Activated CD8-positive, alpha-beta memory T cell treated with anti-CD3 and anti-CD28 coated beads for 36 hours (primary cell): ENCODE measurements around the gene CCDC141. TPM values are rescaled to one million over a fixed set of nuclear protein-coding genes. Genes with fewer than 3 reads are reported as not detected.

Source experiments
- CTCF ChIA-PET: fragments of 350-600 bp; sonication (Branson Sonifier 250); formaldehyde crosslinking; loops from one replicate; lab custom pipeline; 2021; ENCODE audit warnings: antibody characterized with exemption; lab: Charles Lee
- POLR2A ChIA-PET: fragments of 350-600 bp; sonication (Branson Sonifier 250); formaldehyde crosslinking; loops from one replicate; lab custom pipeline; 2021; ENCODE audit warnings: antibody characterized with exemption; lab: Charles Lee
- total RNA-seq, 2 experiments: library from RNA; stranded (reverse); gene quantifications; one replicate each; pipeline ENCODE4 v1.2.3, GENCODE V29; 2021

The CCDC141 gene
- total RNA-seq, 2 experiments from 2014 or later = 1.1 to 1.5 TPM

DNA sequence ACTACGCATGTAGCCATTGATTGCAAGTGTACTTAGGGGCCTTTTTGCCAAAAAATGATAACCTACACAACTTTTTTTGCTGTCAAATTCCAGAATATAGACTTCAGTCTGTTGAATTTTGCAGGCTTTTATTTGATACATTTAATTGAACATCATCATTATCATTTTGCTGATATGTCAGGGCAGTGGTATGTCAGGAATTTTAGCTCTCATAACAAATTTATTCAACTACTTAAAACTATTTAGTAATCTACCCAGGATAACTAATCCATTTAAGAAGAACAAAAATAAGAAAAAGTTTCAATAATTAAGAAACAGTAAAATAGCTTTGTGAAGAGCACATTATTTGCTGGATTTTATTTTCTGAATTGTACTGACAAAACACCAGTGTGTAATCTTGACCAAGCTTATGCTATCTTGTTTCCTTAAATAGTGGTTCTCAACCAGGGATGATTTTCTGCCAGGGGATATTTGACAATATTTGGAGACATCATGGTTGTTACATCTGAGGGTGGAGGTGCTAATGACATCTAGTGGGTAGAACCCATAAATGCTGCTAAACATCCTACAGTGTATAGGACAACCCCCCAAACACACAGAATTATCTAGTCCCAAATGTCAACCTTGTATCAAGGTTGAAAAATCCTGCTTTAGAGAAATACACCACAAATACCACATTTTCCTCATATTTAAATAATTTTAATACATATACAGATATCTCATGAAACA lies 230.6 kb downstream of the CCDC141 start:
- POLR2A ChIA-PET = no interaction called here
- CTCF ChIA-PET = no interaction called here

DNA sequence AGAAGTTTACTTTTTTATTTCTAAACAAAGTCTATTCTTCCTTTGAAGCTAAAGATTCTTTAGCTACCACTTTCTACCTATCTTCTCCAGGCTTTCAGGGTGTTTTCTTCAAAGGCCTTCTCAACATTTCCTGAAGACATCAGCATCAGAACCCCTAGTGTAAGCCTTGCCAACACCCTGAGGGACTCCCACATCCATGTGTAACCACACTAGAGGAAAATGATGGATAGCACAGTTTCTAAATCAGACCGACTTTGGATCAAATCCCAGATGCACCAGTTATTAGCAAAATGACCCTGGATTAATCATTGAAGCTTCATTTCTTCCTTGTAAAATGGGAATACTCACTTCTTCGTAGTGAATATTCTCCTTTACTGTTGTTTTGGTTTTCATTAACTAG lies 238.0 kb downstream of the CCDC141 start:
- POLR2A ChIA-PET = no interaction called here
- CTCF ChIA-PET = no interaction called here

DNA sequence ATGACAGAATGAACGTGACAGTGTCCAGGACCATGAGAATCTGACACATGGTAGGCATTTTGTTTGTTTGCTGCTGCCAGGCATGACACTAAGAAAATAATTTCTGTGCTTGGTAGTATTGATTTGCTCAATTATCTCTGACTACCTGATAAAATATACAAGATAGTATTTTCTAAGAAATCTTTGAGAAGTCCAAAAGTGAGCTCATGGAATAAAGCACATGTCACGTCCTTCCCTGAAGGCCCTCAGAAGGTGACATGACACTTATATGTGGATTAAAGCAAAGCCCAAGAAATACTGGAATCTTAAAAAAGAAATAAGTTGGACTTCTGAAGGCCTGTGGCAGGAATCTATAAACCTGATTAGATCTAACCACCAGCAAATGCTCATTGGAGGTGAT lies 238.9 kb downstream of the CCDC141 start:
- ChIA-PET CTCF (no interaction called here), POLR2A (no interaction called here)

DNA sequence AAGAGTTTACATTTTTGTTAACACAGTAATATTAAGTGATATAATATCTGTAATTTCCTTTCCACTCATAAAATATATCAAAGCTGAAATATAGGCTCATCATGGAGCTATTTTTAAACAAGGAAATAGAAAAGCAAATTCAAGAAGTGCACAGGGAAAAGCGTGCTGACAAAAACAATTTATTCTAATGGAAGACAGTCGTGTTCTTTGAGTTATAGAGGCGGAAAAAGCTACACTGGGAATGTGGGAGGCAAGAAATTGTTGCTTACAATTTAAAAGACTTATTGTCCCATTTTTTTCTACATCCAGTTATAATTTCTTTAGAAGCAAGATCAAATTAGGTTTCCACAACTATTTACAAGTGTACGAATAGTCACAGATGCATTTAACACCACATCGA lies 239.5 kb downstream of the CCDC141 start:
- ChIA-PET CTCF (no interaction called here), POLR2A (no interaction called here)

DNA sequence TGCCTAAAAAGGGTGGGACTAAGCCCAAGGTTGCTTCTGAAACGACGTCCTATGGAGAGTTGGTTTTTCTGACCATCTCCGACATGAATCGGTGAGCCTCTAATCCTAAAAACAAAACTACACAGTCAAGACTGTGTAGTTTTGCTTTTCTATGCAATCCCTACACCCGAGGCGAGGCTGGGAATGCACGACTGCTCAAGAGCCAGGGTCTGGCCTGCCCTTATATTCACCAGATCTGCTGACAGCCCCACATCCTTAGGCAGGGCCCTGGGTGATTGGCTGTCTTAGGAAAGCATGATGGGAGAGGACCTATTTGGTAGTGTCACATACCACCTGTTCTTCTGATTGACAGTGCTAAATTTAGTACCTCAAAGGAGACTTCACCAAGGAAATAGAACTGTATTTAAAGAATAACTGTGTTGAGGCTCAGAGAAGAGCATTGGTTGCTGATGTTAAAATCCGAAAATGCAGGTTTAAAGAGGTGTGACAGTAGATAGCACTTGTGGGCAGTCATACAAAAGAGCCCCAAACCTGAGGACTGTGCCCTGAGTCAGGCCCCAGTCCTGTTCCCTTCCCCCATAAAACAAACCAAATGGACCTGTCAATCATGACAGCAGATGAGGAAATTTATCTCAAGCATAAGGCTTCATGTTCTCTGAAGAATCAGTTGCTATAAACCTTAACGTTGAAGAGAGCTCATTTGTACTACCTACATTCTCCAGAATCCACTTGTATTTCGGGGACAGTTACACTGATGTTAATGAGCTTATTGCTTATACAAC lies 242.5 kb downstream of the CCDC141 start, which contains the start of gene TTN:
TSS of gene TTN (minus strand) at position 197 of the 782 bp plus-strand sequence. CDS start 2,781 bp downstream, outside the sequence.
- ChIA-PET POLR2A (no interaction called here), CTCF (no interaction called here)

DNA sequence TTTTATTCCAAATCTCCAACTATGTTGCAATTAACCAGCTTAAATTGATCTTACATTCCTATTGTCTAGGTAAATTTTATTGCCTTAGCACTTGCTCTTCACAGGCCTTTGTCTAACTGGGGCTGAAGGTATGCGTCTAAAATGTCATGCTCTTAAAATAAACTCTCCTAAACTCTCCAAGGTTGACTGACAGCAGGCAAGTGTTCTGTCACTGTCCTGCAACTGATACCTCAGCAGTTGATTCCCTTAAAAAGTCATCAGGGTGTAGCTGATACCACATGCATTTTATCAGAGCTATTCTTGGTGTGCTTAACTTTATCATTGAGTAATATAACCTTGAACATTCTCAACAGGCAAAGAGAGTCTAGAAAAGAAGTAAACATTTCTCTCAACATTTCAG lies 243.4 kb downstream of the CCDC141 start:
- ChIA-PET CTCF (no interaction called here), POLR2A (no interaction called here)

DNA sequence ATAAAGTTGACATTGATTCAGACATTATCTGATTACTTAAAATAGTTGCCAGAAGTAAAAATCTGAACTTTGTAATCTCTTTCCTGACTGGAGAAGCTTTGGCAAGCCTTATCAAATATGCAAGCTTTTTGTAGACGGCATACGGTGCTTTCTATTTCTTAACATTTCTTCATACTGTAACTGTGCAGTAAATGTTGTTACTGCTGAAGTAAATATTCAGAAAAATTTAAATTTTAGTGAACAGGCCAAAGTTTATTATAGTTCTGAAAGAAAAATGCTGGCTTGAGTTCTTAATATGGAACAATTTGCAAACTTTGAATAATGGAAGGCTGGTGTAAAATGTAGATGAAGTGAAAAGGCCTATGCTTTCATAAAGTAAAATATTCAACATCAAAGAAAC lies 244.5 kb downstream of the CCDC141 start:
- POLR2A ChIA-PET = no interaction called here
- CTCF ChIA-PET = no interaction called here

DNA sequence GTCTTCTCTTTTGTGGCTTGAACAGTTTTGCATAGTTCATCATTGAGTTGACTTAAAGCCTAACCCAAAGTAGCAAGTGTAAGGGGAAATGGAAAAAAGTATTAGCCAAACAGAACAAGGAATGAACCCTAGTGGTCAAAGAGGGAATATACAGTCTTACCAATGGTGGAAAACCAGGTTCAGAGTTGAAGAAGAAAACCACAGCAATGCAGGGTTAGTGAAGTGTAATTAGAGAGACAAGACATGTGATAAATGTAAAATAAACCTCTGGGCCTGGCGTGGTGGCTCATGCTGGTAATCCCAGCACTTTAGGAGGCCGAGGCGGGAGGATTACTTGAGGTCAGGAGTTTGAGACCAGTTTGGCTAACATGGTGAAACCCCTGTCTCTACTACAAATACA lies 245.1 kb downstream of the CCDC141 start:
- ChIA-PET CTCF (no interaction called here), POLR2A (no interaction called here)

DNA sequence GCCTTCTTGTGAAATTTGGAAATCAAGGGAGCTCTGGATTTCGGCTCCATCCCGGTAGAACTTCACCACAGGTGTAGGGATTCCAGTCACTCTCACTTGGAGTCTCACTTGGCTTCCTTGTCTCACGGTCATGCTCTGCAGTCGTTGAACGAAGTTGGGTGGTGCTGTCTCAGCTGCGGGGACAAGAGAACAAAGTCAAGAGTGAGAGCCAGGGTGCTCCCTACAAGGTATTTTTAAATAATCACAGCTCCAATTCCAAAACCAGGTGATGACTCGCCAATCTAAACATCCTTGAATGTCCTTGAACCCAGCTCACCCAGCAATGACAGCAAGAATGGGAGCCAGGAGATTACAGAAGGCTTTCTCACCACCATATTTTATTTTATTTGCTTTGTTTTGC lies 249.4 kb downstream of the CCDC141 start:
- ChIA-PET CTCF (no interaction called here), POLR2A (no interaction called here)

DNA sequence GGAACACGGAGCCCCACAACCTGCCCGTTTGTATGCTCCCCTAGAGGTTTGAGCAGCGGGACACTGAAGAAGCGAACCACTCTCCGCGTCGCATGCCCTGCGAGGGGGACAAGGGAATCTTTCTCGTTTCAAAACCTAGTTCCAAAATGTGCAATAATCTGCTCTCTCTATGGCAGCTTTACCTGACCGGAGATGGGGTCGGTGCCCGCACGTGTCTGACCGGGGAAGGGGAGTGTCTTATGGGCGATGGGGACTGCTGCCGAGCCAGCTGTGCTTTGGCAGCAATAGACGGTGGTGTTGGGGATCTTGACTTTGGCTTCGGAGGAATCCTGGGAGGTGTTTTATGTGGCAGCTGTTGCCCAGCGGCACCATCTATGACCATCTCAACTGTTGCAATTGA lies 250.6 kb downstream of the CCDC141 start:
- POLR2A ChIA-PET = no interaction called here
- CTCF ChIA-PET = no interaction called here

DNA sequence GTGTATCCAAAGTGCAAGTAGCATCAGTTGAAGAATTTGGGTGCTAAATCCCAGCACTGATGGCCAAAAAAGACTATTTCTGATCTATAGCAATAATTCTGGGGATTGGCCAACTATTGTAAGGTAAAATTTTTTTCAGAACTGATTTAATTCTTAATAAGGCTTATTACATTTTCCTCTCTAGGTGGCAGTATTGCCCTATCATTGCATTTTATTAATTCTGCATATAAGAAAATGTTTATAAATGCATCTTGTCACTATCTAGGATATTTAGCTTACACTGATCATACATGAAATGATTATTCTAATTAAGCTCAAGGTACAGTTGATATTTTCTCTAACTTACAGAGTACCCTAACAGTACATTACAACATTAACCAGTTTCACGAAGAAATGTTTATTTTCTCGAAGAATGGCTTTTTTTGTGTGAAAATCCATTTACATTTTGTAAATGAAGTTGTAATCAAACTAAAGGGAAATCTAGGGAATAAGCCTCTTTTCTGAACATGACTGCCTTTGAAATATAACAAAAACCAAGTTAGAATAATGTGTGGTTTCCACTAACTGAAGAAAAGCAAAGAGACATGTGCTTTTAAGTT lies 253.8 kb downstream of the CCDC141 start:
- POLR2A ChIA-PET = no interaction called here
- CTCF ChIA-PET = interaction anchor here (0.6 kb wide), 1 partner anchor 1330 kb away, joined by 3 read pairs; no protein-coding TSS in a partner anchor

DNA sequence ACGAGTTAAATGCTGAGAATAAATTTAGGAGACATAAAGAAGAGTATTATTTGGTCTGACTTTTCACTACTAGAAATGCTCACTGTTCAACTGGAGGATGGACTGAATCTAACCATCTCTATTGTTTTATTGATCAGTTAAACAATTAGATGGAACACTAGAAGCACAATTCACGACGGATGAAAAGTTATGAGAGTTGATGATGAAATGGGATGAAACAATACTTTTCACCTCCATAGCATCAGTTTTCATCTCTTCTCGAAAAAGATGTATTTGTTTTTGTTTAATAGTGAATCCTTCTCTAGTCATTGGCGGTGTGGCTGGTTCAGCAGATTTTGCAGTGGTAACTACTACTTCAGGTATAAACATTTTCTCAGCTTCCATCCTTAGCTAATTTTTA lies 262.0 kb downstream of the CCDC141 start:
- CTCF ChIA-PET = no interaction called here
- POLR2A ChIA-PET = no interaction called here

DNA sequence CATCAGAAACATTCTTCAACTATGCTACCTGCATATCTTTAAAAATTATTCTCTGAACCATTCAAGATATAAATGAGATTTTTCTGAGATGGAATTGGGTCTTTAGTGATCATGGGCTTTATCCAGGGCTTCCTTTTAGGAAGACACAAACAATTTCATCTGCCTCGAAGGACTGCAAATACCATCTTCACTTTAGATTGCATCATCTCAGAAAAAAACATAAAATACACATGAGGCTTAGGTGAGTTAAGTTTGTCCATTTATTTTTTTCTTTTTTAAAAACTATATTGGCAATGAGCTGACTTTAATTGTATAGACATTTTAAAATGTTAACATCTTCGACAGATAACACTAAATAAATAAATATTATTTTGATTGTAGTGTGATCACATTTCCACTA lies 262.8 kb downstream of the CCDC141 start:
- CTCF ChIA-PET = no interaction called here

DNA sequence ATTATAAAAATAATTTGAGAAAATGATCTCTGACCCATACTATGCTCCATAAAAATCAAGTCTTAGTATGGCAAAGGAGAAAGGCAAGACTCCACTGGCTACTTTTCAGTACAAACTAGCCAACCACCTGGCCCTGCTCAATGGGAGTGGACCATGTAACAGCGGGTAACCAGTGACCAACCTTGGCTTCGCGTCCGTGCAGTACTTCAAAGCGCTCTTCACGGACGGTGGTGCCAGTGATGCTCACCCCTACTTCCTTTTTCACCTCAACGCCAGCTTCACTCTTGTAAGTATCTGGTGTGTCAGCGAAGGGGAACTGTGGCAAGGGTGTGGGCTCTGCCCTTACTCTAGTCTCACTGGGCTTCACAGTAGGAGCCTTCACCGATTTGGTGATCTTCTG lies 266.0 kb downstream of the CCDC141 start:
- POLR2A ChIA-PET = no interaction called here
- CTCF ChIA-PET = no interaction called here

More for the DNA sequence above, 262.8 kb downstream of the CCDC141 start:
- POLR2A ChIA-PET = no interaction called here

DNA sequence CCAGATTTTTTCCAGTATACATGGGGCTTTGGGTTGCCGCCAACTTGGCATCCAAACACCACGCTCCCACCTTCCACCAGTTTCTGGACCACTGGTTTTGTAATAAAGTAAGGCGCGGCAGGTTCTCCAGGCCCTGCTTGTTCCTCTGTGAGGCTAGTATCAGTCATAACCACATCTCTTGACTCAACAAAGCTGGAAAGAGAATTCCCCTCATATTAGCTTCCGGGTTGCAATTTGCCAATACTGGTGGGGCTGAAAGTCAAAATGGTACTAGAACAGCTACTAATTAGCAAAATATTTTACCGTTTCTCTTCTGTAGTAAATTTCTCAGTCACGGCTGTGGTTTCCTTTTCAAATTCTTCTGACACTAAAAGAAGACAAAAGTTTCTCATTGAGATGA lies 267.7 kb downstream of the CCDC141 start:
- CTCF ChIA-PET = interaction anchor here (0.6 kb wide), 1 partner anchor 138 kb away, joined by 3 read pairs; no protein-coding TSS in a partner anchor
- POLR2A ChIA-PET = no interaction called here

Other genes with a start within 250 kb of the CCDC141 start
- gene TTN, start 242.7 kb downstream of the CCDC141 start, total RNA-seq = under 1 TPM; 0.38 to 0.61 TPM
- gene SESTD1, start 214.7 kb upstream of the CCDC141 start, total RNA-seq = 1 to 10 TPM; 2.6 to 2.8 TPM